Measurements from ENCODE around the gene EPHX1. TPM values are rescaled to one million over a fixed set of nuclear protein-coding genes. Genes with fewer than 3 reads are reported as not detected.

Gene EPHX1
- total and polyA plus RNA-seq, 2 donors from 2014 or later: 78.6 to 178 TPM

- no peak for FAIRE-seq
- intact Hi-C loops (cut with DNase I): no loop called here
- Histone ChIP-seq H3K9me3 (ENCODE audit: control insufficient read depth in 2 of 3, insufficient read depth in 1 of 3, low read length in 3 of 3) (no peaks in the 10 kb centered on the region), H3K4me3 (ENCODE audit: low read length in 3 of 3) (no peak overlapping the region), H3K27ac (ENCODE audit: low read depth in 2 of 2, low read length in 2 of 2) (no peak overlapping the region), H3K9ac (ENCODE audit: low read length in 3 of 3) (no peak overlapping the region), H3K4me1 (ENCODE audit: control insufficient read depth in 2 of 3, insufficient read depth in 2 of 3, low read depth in 1 of 3, low read length in 3 of 3) (no peaks in the 10 kb centered on the region), H3K27me3 (ENCODE audit: control insufficient read depth, insufficient read depth, low read length) (no peaks in the 10 kb centered on the region), H3K36me3 (ENCODE audit: control insufficient read depth in 2 of 3, insufficient read depth in 3 of 3, low read length in 3 of 3) (peaks cover 11 to 65% (median 48%) of the 10 kb centered on the region in 3 donors)
- no peak for DNase-seq
- no peak for TF ChIP-seq CTCF (IDR thresholded peaks at IDR 0.05; ENCODE audit: borderline replicate concordance, extremely low read depth, insufficient read depth)
Measured at GRCh38 chr1:225865514-225865913, 55.6 kb downstream of the EPHX1 start.

- Histone ChIP-seq H3K9ac (ENCODE audit: low read length in 3 of 3) (no peak overlapping the region), H3K9me3 (ENCODE audit: control insufficient read depth in 2 of 3, insufficient read depth in 1 of 3, low read length in 3 of 3) (no peaks in the 10 kb centered on the region), H3K27ac (ENCODE audit: low read depth in 2 of 2, low read length in 2 of 2) (no peak overlapping the region), H3K27me3 (ENCODE audit: control insufficient read depth, insufficient read depth, low read length) (no peaks in the 10 kb centered on the region), H3K4me1 (ENCODE audit: control insufficient read depth in 2 of 3, insufficient read depth in 2 of 3, low read depth in 1 of 3, low read length in 3 of 3) (no peaks in the 10 kb centered on the region), H3K36me3 (ENCODE audit: control insufficient read depth in 2 of 3, insufficient read depth in 3 of 3, low read length in 3 of 3) (peaks cover 7 to 64% (median 46%) of the 10 kb centered on the region in 3 donors), H3K4me3 (ENCODE audit: low read length in 3 of 3) (no peak overlapping the region)
- DNase-seq (no peak), FAIRE-seq (no peak)
- TF ChIP-seq CTCF (IDR thresholded peaks at IDR 0.05; ENCODE audit: borderline replicate concordance, extremely low read depth, insufficient read depth): no peak
- intact Hi-C loops (cut with DNase I): no loop called here
Measured at GRCh38 chr1:225866061-225866837, 56.3 kb downstream of the EPHX1 start.

DNA sequence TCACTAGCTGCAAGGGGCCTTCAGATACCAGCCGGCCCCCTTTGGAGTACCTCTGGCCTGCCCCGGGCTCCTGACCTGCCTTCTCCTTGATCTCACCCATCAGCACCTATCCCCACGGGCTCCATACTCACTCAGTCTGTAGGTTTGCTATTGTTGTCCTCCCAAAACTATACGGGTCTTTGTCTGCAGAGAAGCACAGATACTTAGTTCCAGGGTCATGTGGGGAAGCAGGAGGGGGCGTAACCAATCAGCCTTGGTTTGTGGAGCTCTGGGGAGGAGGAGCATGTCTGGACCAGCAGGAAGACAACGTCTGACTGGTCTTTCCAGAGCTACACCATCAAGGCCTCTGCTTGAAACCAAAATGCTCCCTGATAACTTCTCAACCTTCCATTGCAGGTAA is 57.1 kb downstream of the EPHX1 start:
- Histone ChIP-seq H3K9ac (ENCODE audit: low read length in 3 of 3) (no peak overlapping the region), H3K36me3 (ENCODE audit: control insufficient read depth in 2 of 3, insufficient read depth in 3 of 3, low read length in 3 of 3) (peaks cover 7 to 63% (median 44%) of the 10 kb centered on the region in 3 donors), H3K9me3 (ENCODE audit: control insufficient read depth in 2 of 3, insufficient read depth in 1 of 3, low read length in 3 of 3) (no peaks in the 10 kb centered on the region), H3K27ac (ENCODE audit: low read depth in 2 of 2, low read length in 2 of 2) (no peak overlapping the region), H3K4me1 (ENCODE audit: control insufficient read depth in 2 of 3, insufficient read depth in 2 of 3, low read depth in 1 of 3, low read length in 3 of 3) (no peaks in the 10 kb centered on the region), H3K27me3 (ENCODE audit: control insufficient read depth, insufficient read depth, low read length) (no peaks in the 10 kb centered on the region), H3K4me3 (ENCODE audit: low read length in 3 of 3) (no peak overlapping the region)
- TF ChIP-seq CTCF (IDR thresholded peaks at IDR 0.05; ENCODE audit: borderline replicate concordance, extremely low read depth, insufficient read depth): no peak
- peak in 1 of 5 donors; percentile 20 for DNase-seq
- intact Hi-C loops (cut with DNase I): no loop called here
- no peak for FAIRE-seq

Data from kidney (tissue), 14 donors.